HG02678 (cell line): ENCODE measurements around the gene NUP210.

Experiments used
- ATAC-seq: cut with Tn5 transposase; IDR thresholded peaks from one replicate; pipeline ENCODE4 v1.9.1; 2021; ENCODE audit warnings: mild to moderate bottlenecking, moderate library complexity; ENCODE audit not compliant: unreplicated experiment

The NUP210 gene

GRCh38 chr3:13407926-13408325, 12.2 kb downstream of the NUP210 start:
- ATAC-seq, result no peak

GRCh38 chr3:13407475-13407874, 12.6 kb downstream of the NUP210 start:
- ATAC-seq, result no peak

- no peak for ATAC-seq
These were observed 13.9 kb downstream of the NUP210 start for GRCh38 chr3:13406190-13406589.

GRCh38 chr3:13405614-13406013, 14.5 kb downstream of the NUP210 start:
- ATAC-seq, result no peak

GRCh38 chr3:13404626-13405452, 15.3 kb downstream of the NUP210 start:
- ATAC-seq, result no peak

GRCh38 chr3:13403847-13404246, 16.3 kb downstream of the NUP210 start:
- no peak for ATAC-seq

- ATAC-seq, result no peak
These were observed 16.8 kb downstream of the NUP210 start for GRCh38 chr3:13403213-13403819.

GRCh38 chr3:13401149-13401548, 19.0 kb downstream of the NUP210 start:
- ATAC-seq, result no peak

GRCh38 chr3:13400114-13400673, 19.9 kb downstream of the NUP210 start:
- ATAC-seq, result no peak

GRCh38 chr3:13399603-13400002, 20.5 kb downstream of the NUP210 start:
- ATAC-seq, result no peak

GRCh38 chr3:13397316-13397715, 22.8 kb downstream of the NUP210 start:
- ATAC-seq, result no peak

GRCh38 chr3:13394363-13394762, 25.8 kb downstream of the NUP210 start:
- no peak for ATAC-seq

GRCh38 chr3:13393427-13394360, 26.4 kb downstream of the NUP210 start:
- ATAC-seq, result no peak

GRCh38 chr3:13391308-13391707, 28.8 kb downstream of the NUP210 start:
- no peak for ATAC-seq

- no peak for ATAC-seq
These were observed 30.7 kb downstream of the NUP210 start for GRCh38 chr3:13389378-13389777.

GRCh38 chr3:13388816-13389215, 31.3 kb downstream of the NUP210 start:
- ATAC-seq, result no peak

GRCh38 chr3:13385373-13385965, 34.7 kb downstream of the NUP210 start:
- ATAC-seq, result no peak

GRCh38 chr3:13380971-13381370, 39.2 kb downstream of the NUP210 start:
- no peak for ATAC-seq

GRCh38 chr3:13379201-13379830, 40.8 kb downstream of the NUP210 start:
- no peak for ATAC-seq

GRCh38 chr3:13378155-13378554, 42.0 kb downstream of the NUP210 start:
- peak; percentile 69 for ATAC-seq
